SK-N-SH treated with all-trans-retinoic acid at 6 μM for 48 hours (cell line): ENCODE results near the gene AGBL3.

Experiments used
- PATZ1 ChIP-seq: fragments of 250-450 bp; sonication (Bioruptor Pico); IDR thresholded peaks from 2 replicates; pipeline ENCODE4 v1.8.0; 2020; ENCODE audit warnings: mild to moderate bottlenecking, moderate library complexity, borderline replicate concordance
- PPARA ChIP-seq: fragments of 250-450 bp; sonication (Bioruptor Pico); IDR thresholded peaks from 2 replicates; pipeline ENCODE4 v1.5.0; 2020; ENCODE audit warnings: mild to moderate bottlenecking, borderline replicate concordance
- RARB ChIP-seq: fragments of 250-450 bp; sonication (Bioruptor Pico); IDR thresholded peaks from 2 replicates; pipeline ENCODE4 v1.8.0; 2021; ENCODE audit warnings: mild to moderate bottlenecking, moderate library complexity
- TOX ChIP-seq: fragments of 250-450 bp; sonication (Bioruptor Pico); IDR thresholded peaks from 2 replicates; pipeline ENCODE4 v1.8.0; 2021; ENCODE audit warnings: mild to moderate bottlenecking, moderate library complexity, borderline replicate concordance
- ZNF565 ChIP-seq: fragments of 450-650 bp; formaldehyde crosslinking; conservative IDR thresholded peaks from 2 replicates; pipeline ENCODE4 v1.5.0; 2020; ENCODE audit warnings: low read depth, mild to moderate bottlenecking, moderate library complexity
- ZNF70 ChIP-seq: fragments of 450-650 bp; formaldehyde crosslinking; IDR thresholded peaks from 2 replicates; pipeline ENCODE4 v1.5.0; 2020; ENCODE audit warnings: mild to moderate bottlenecking, moderate library complexity

- TF ChIP-seq PPARA (CRISPR knock-in tag) (no peak), ZNF565 (no peak), ZNF70 (CRISPR knock-in tag) (no peak), PATZ1 (CRISPR knock-in tag) (no peak), TOX (no peak), RARB (no peak)
These were observed 182.3 kb downstream of the AGBL3 start for GRCh38 chr7:135168489-135169140.
